Testis (tissue), 3 donors: Measurements from ENCODE around the gene SLC25A34. TPM values are rescaled to one million over a fixed set of nuclear protein-coding genes. Genes with fewer than 3 reads are reported as not detected.

Experiments used
- DNase-seq: peaks from one replicate; pipeline ENCODE4 v3.0.0-alpha.2; 2019
- H3K27ac ChIP-seq, 2 donors: fragments of 200-600 bp; sonication (generic); one replicate each; pipeline ENCODE4 v1.5.1; 2019
- H3K27me3 ChIP-seq: fragments of 200-600 bp; sonication (generic); one replicate; pipeline ENCODE4 v1.5.1; 2019
- H3K36me3 ChIP-seq: fragments of 200-600 bp; sonication (generic); one replicate; pipeline ENCODE4 v1.5.1; 2017; ENCODE audit warnings: low read depth; ENCODE audit errors: missing control alignments
- H3K4me1 ChIP-seq: fragments of 200-600 bp; sonication (generic); one replicate; pipeline ENCODE4 v1.5.1; 2019
- H3K4me3 ChIP-seq, 2 donors: fragments of 200-600 bp; sonication (generic); one replicate each; pipeline ENCODE4 v1.5.1; 2017 to 2019
- H3K9me3 ChIP-seq: fragments of 200-600 bp; sonication (generic); one replicate; pipeline ENCODE4 v1.5.1; 2017
- POLR2A ChIP-seq: fragments of 450-650 bp; IDR thresholded peaks from one replicate; pipeline ENCODE4 v1.6.1; 2017; ENCODE audit warnings: antibody characterized with exemption, mild to moderate bottlenecking, moderate library complexity
- WGBS, 2 donors: methylation state at CpG; one replicate each; pipeline ENCODE4 v1.1.5; 2018; 5-methylcytosine and 5-hydroxymethylcytosine counted together
- intact Hi-C: fragments of 100-400 bp; cut with DNase I; formaldehyde crosslinking; loops from one replicate; pipeline ENCODE4 v1.15.1; 2023; ENCODE audit warnings: low total_unique reads
- polyA plus RNA-seq: library from polyadenylated mRNA; stranded (reverse); fragments of 350-450 nt; fragmentation: Illumina TruSeq; extraction: RNeasy Lipid Tissue Mini Kit (QIAGEN cat#74804); gene quantifications from one replicate; pipeline ENCODE4 v1.2.3, GENCODE V29; 2014; ENCODE audit warnings: low read depth, low replicate concordance; ENCODE audit not compliant: insufficient read depth
- total RNA-seq, 2 donors: library from RNA; depleted of rRNA; stranded (reverse); fragments of >200 nt; gene quantifications; one replicate each; pipeline ENCODE4 v1.2.3, GENCODE V29; 2016
- TF ChIP-seq, protein P1 (sequence below), 3 experiments: fragments of 450-650 bp in 2 of 3; fragments of 200-600 bp in 1 of 3; sonication (generic) in 1 of 3; IDR thresholded peaks; one replicate each; pipeline ENCODE4 v1.5.1; 2016 to 2019; ENCODE audit warnings: antibody characterized with exemption in 3 of 3, mild to moderate bottlenecking in 2 of 3, moderate library complexity in 1 of 3

The SLC25A34 gene
- total and polyA plus RNA-seq, 3 donors from 2014 or later: 2.5 to 3.8 (median 2.6) TPM

GRCh38 chr1:15761366-15762128, 25.5 kb downstream of the SLC25A34 start:
- H3K9me3 ChIP-seq: no peaks in the 10 kb centered on the region
- peaks cover 32% of the 10 kb centered on the region for H3K4me1 ChIP-seq
- DNase-seq: no peak
- intact Hi-C loops: no loop called here
- WGBS, 2 donors: 34 to 45% methylated on average over 8 of the region's 8 CpGs
- no peak for TF ChIP-seq POLR2A
- TF ChIP-seq, protein P1, sequence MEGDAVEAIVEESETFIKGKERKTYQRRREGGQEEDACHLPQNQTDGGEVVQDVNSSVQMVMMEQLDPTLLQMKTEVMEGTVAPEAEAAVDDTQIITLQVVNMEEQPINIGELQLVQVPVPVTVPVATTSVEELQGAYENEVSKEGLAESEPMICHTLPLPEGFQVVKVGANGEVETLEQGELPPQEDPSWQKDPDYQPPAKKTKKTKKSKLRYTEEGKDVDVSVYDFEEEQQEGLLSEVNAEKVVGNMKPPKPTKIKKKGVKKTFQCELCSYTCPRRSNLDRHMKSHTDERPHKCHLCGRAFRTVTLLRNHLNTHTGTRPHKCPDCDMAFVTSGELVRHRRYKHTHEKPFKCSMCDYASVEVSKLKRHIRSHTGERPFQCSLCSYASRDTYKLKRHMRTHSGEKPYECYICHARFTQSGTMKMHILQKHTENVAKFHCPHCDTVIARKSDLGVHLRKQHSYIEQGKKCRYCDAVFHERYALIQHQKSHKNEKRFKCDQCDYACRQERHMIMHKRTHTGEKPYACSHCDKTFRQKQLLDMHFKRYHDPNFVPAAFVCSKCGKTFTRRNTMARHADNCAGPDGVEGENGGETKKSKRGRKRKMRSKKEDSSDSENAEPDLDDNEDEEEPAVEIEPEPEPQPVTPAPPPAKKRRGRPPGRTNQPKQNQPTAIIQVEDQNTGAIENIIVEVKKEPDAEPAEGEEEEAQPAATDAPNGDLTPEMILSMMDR (IDR thresholded peaks at IDR 0.05): no peak
- H3K36me3 ChIP-seq: no peaks in the 10 kb centered on the region
- H3K27me3 ChIP-seq: no peaks in the 10 kb centered on the region
- peak overlapping the region; percentile 89 to 93 for H3K27ac ChIP-seq
- H3K4me3 ChIP-seq: no peak overlapping the region

DNA sequence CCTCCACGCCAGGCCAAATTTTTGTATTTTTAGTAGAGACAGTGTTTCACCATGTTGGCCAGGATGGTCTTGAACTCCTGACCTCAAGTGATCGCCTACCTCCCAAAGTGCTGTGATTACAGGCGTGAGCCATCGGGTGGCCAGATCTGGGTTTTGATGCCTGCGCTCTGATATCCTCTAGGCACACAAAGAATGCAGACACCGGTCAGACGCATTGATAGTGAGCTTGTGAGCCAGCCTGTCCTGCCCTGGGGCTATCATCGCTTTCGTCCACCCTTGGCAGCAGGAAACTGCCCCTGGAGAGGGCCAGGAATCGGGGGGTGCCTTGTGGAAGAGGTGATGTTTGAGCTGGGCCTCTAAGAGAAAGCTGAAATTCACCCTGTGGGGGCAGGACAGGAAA, 26.5 kb downstream of the SLC25A34 start:
- H3K9me3 ChIP-seq: no peaks in the 10 kb centered on the region
- intact Hi-C loops: no loop called here
- 59 to 76% methylated on average over 10 of the region's 10 CpGs for WGBS, 2 donors
- peaks cover 24% of the 10 kb centered on the region for H3K4me1 ChIP-seq
- no peaks in the 10 kb centered on the region for H3K27me3 ChIP-seq
- no peak for DNase-seq
- peak overlapping the region; percentile 15 to 24 for H3K27ac ChIP-seq
- H3K36me3 ChIP-seq: no peaks in the 10 kb centered on the region
- H3K4me3 ChIP-seq: no peak overlapping the region
- TF ChIP-seq POLR2A: no peak
- TF ChIP-seq, protein P1 (IDR thresholded peaks at IDR 0.05): no peak

GRCh38 chr1:15764269-15764764, 28.3 kb downstream of the SLC25A34 start:
- peaks cover 18% of the 10 kb centered on the region for H3K4me1 ChIP-seq
- 68 to 72% methylated on average over 10 of the region's 10 CpGs for WGBS, 2 donors
- intact Hi-C loops: no loop called here
- no peaks in the 10 kb centered on the region for H3K27me3 ChIP-seq
- H3K4me3 ChIP-seq: no peak overlapping the region
- TF ChIP-seq POLR2A: no peak
- TF ChIP-seq, protein P1 (IDR thresholded peaks at IDR 0.05): no peak
- no peak overlapping the region for H3K27ac ChIP-seq
- no peaks in the 10 kb centered on the region for H3K36me3 ChIP-seq
- no peak for DNase-seq
- H3K9me3 ChIP-seq: no peaks in the 10 kb centered on the region

DNA sequence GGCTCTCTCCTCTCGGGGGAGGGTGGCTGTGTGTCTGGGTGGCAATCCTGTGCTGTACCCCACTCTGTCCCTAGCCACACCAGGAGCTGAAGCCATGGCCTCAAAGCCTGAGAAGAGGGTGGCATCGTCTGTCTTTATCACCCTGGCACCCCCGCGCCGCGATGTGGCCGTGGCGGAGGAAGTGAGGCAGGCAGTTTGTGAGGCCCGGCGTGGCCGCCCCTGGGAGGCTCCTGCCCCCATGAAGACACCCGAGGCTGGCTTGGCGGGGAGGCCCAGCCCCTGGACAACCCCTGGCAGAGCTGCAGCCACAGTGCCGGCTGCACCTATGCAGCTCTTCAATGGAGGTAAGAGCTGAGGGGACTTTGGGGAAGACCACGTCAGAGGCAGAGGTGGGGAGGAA, 28.8 kb downstream of the SLC25A34 start:
- DNase-seq: no peak
- intact Hi-C loops: no loop called here
- H3K4me3 ChIP-seq: no peak overlapping the region
- WGBS, 2 donors: 85 to 90% methylated on average over 15 of the region's 15 CpGs
- no peaks in the 10 kb centered on the region for H3K27me3 ChIP-seq
- H3K36me3 ChIP-seq: no peaks in the 10 kb centered on the region
- H3K27ac ChIP-seq: no peak overlapping the region
- peaks cover 18% of the 10 kb centered on the region for H3K4me1 ChIP-seq
- no peaks in the 10 kb centered on the region for H3K9me3 ChIP-seq
- no peak for TF ChIP-seq POLR2A
- TF ChIP-seq, protein P1 (IDR thresholded peaks at IDR 0.05): no peak
